ENCODE measurements around the gene EN2. TPM values are rescaled to one million over a fixed set of nuclear protein-coding genes. Genes with fewer than 3 reads are reported as not detected.

EN2 gene
- total RNA-seq, 1 experiment from 2014 or later = not detected

DNA sequence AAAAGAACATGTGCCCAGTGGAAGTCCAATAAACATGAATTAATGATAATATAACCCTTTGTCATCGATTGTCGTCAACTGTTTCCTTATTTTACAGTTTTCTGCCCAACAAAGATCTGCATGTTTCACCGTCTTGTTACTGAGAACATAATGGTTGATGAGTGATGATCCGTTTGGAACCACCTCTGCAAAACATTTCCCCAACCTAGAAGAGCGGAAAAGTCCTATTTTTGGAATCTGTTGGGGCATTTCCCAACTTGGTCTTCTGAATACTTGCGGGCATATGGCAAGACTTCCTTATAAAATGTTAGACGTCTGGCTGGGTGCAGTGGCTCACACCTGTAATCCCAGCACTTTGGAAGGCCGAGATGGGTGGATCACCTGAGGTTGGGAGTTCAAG is 56.4 kb downstream of the EN2 start:
- Mint-ChIP-seq H3K27ac (ENCODE audit: low read depth, unreplicated experiment) (no peak overlapping the region), H3K4me1 (ENCODE audit: insufficient read depth, unreplicated experiment) (no peaks in the 10 kb centered on the region), H3K4me3 (ENCODE audit: unreplicated experiment) (no peak overlapping the region), H3K9me3 (ENCODE audit: unreplicated experiment) (no peaks in the 10 kb centered on the region), H3K36me3 (ENCODE audit: insufficient read depth, unreplicated experiment) (no peaks in the 10 kb centered on the region), H3K27me3 (ENCODE audit: insufficient read depth, unreplicated experiment) (peaks cover 100% of the 10 kb centered on the region)
- intact Hi-C loops (cut with micrococcal nuclease) = no loop called here
- TF ChIP-seq, protein P1, sequence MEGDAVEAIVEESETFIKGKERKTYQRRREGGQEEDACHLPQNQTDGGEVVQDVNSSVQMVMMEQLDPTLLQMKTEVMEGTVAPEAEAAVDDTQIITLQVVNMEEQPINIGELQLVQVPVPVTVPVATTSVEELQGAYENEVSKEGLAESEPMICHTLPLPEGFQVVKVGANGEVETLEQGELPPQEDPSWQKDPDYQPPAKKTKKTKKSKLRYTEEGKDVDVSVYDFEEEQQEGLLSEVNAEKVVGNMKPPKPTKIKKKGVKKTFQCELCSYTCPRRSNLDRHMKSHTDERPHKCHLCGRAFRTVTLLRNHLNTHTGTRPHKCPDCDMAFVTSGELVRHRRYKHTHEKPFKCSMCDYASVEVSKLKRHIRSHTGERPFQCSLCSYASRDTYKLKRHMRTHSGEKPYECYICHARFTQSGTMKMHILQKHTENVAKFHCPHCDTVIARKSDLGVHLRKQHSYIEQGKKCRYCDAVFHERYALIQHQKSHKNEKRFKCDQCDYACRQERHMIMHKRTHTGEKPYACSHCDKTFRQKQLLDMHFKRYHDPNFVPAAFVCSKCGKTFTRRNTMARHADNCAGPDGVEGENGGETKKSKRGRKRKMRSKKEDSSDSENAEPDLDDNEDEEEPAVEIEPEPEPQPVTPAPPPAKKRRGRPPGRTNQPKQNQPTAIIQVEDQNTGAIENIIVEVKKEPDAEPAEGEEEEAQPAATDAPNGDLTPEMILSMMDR (IDR thresholded peaks at IDR 0.05; ENCODE audit: unreplicated experiment) = no peak
- CTCF ChIA-PET = no interaction called here
- BruUV-seq (replicated peaks) = no TSS peak
- no peak for DNase-seq (ENCODE audit: unreplicated experiment)
- POLR2A ChIA-PET = no interaction called here

Other genes starting within 250 kb of the EN2 start
- 11.2 and 12.4 TPM in 2 replicates for gene INSIG1, start 160.3 kb upstream of the EN2 start, total RNA-seq (2022)
- gene CNPY1, start 88.4 kb downstream of the EN2 start, total RNA-seq (2022) = not detected in 2 replicates
- 80.5 and 81.9 TPM in 2 replicates for gene RBM33, start 186.5 kb downstream of the EN2 start, total RNA-seq (2022)